HuH-7.5 (cell line): ENCODE data around the gene GLRX2.
"Not testable (repeated sequence)": the region's sequence is repeated elsewhere in the genome, so short reads cannot be mapped to it uniquely, and the experiment has no call there.

Experiments used
- DNase-seq: peaks from one replicate; pipeline ENCODE4 v3.0.0; 2011; ENCODE audit warnings: low spot score

GLRX2 gene

GRCh38 chr1:193062698-193063463, 42.3 kb downstream of the GLRX2 start:
- DNase-seq = no peak

- DNase-seq = no peak
Measured at GRCh38 chr1:193060938-193061337, 44.3 kb downstream of the GLRX2 start.

- no peak for DNase-seq
Measured at GRCh38 chr1:193060406-193060805, 44.8 kb downstream of the GLRX2 start.

GRCh38 chr1:193060115-193060403, 45.2 kb downstream of the GLRX2 start:
- DNase-seq = peak; percentile 36

- peak; percentile 71 for DNase-seq
Measured at GRCh38 chr1:193059282-193060114, 45.7 kb downstream of the GLRX2 start, which contains the start of the genes RO60 and UCHL5. Gene RO60, plus strand, starts transcription at chr1:193059612. Its CDS starts 9,443 bp downstream, at chr1:193069055. Gene UCHL5, minus strand, starts transcription at chr1:193059360. Its CDS starts 100 bp downstream, at chr1:193059260.

- no peak for DNase-seq
Measured at GRCh38 chr1:193058529-193059281, 46.5 kb downstream of the GLRX2 start.

- DNase-seq = no peak
Measured at GRCh38 chr1:193054169-193054675, 51.0 kb downstream of the GLRX2 start.

- DNase-seq = not testable (repeated sequence)
Measured at GRCh38 chr1:193048913-193049312, 56.3 kb downstream of the GLRX2 start.
